SHP77 treated with DMSO at 0.1 percent for 48 hours (cell line): ENCODE results near the gene HSPA12B.
A peak's percentile ranks its signal among the peaks of the same experiment; 100 is the strongest.

Experiments used
- DNase-seq: peaks from one replicate; lab custom pipeline; 2025; lab: John Stamatoyannopoulos, UW

Gene HSPA12B

DNA sequence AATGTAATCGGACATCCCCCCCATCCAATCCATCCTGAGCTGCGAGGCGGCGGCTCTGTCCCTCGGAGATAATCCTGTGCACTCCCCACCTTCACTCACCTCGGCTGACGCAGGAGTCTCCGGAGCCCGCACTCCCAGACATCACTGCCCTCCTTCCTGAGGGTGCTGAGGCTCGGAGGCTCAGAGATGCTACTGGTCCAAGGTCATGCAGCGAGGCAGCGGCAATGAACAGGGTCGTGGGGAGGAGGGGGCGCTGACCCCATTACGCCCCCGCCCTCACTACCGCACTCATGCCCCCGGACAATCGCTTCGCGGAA lies 34.6 kb downstream of the HSPA12B start:
- no peak for DNase-seq

DNA sequence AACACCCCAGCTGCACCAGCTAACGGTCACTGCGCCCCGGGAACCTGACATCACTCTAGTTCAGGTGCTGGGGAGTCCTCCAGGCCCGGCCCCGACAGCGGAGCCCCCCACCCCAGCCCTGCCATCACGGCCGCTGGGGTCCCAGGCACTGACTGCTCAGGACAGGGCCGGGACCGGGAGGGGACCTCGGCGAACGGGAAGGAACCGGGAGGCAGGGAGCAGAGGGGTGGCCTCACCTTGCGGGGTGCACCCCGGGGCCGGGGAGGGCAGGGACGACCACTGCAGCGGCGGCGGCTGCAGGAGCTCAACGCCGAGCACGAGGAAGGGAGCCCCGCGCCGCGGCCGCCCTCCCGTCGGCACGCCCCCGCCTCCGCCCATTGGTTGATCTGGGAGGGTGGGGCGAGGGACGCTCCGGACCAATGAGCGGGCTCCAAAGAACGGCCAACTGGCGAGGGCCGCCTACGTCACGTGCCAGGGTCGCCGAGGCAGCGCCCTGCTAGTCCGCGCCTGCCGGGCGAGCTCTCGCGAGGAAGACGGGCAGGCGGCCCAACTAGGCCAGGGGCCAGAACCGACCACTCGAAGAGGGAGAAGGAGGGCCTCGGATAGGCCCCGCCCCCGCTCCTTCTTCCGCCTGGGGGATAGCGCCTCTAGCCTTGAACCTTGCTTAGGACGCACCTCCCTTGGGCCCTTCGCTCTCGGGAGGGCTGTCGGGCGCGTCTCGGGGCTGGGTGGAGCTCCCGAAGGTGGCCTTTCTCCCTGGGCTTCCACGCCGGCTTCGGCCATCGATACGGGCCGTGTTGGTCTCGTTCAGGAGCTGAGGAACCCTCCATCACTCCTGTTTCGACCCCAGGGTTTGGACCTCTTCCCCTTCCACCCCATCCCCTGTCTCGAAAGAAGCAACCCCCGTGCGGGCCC lies 35.2 kb downstream of the HSPA12B start, which contains the start of gene ADISSP:
TSS of gene ADISSP (minus strand) at position 327 of the 915 bp plus-strand sequence. CDS start 7,653 bp downstream, outside the sequence.
- peak; percentile 95 for DNase-seq

- peak; percentile 54 for DNase-seq
Measured at GRCh38 chr20:3768342-3769130, 36.1 kb downstream of the HSPA12B start.

DNA sequence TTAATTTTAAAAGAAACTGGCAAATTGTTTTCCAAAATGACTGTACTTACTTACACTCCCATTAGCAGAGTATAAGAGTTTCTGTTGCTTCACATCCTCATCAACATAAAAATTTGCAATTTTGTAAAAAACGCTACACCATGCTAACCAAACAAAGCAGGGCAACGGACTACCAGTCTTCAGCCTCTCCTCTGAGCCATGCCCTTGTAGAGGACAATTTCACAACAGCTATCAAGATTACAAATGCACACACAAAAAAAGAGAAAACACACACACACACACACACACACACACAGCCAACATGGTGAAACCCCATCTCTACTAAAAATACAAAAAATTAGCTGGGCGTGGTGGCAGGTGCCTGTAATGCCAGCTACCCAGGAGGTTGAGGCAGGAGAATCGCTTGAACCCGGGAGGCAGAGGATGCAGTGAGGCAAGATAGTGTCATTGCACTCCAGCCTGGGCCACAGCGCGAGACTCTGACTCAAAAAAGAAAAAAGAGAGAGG lies 39.1 kb downstream of the HSPA12B start:
- DNase-seq, result no peak

- no peak for DNase-seq
Measured at GRCh38 chr20:3775457-3776108, 43.1 kb downstream of the HSPA12B start.

GRCh38 chr20:3777381-3777715 lies 44.9 kb downstream of the HSPA12B start:
- DNase-seq, result no peak

GRCh38 chr20:3777716-3778629 lies 45.5 kb downstream of the HSPA12B start:
- no peak for DNase-seq

GRCh38 chr20:3778976-3779375 lies 46.5 kb downstream of the HSPA12B start:
- no peak for DNase-seq

GRCh38 chr20:3781153-3781910 lies 48.8 kb downstream of the HSPA12B start, which contains the start of gene SPEF1:
Gene SPEF1 (minus strand): TSS chr20:3781448. CDS start chr20:3781287, 161 bp downstream.
- DNase-seq, result peak; percentile 91

DNA sequence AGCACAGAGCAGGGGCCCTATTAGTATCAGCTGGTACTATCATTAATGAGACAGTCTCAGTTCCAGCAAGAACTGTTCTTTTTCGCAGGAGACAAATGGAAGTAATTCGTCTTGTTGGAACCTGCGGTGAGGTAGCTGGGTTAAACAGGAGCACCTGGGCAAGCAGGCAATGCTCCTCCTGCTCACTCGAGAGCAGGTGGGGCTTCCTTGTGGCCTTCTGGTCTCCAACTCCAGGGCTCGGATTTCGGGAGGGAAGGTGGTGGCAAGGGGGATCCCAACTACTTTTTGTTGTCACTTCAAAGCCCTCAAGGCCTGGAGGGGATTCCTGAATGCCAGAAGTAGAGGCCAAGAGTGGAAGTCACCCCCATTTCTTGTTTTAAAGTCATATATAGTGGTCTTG lies 50.1 kb downstream of the HSPA12B start:
- no peak for DNase-seq

DNA sequence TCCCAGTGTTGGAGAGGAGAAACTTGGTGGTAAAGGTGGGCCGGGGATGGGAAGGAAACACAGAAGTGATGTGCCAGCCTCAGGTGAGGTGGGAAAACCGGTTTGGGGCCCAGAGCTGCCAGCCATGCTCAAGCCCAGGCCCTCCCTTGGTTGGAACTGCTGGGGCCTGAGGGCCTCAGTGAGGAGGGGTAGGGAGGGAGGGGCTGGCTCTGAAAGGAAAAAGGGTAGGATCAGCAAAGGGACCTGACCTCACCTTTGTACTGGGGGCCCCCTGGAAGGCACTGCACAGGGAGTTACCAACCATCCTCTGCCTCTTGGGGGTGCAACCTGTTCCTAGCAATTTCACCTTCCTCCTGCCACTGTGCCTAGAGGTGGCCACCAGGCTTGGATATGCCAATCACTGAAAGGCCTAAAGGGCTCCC lies 50.6 kb downstream of the HSPA12B start:
- no peak for DNase-seq

- DNase-seq, result no peak
Measured at GRCh38 chr20:3783511-3784195, 51.2 kb downstream of the HSPA12B start.

DNA sequence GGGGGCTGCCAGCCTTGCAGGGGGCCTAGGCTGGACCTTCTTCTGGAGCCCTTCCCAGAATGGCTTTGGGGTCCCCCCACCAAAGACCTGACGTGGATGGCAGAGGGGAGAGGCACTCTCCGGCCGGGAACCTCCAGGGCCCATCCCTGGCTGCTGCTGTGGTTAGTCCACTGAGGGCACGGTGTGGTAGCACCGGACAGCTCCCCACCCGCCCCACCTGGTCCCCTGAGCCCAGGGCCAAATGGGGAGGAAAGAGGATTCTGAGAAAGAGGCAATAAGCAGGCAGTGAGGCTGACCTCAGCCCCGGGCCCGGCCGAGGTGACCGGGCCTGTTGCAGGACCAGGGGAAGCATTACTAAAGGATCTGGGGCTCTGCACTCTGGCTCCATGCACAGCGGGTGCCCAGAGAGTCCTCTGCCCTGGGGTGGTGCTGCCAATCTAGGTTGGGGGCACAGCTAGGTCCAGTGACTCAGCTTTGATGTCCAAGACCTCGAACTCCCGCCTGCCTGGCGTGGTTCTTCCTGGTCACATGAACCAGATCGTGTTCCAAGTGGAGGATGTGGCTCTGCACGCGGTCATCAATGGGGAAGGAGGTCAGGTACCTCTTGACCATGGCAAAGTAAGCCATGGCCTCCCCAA lies 51.9 kb downstream of the HSPA12B start:
- no peak for DNase-seq

- no peak for DNase-seq
Measured at GRCh38 chr20:3784863-3785239, 52.4 kb downstream of the HSPA12B start.

DNA sequence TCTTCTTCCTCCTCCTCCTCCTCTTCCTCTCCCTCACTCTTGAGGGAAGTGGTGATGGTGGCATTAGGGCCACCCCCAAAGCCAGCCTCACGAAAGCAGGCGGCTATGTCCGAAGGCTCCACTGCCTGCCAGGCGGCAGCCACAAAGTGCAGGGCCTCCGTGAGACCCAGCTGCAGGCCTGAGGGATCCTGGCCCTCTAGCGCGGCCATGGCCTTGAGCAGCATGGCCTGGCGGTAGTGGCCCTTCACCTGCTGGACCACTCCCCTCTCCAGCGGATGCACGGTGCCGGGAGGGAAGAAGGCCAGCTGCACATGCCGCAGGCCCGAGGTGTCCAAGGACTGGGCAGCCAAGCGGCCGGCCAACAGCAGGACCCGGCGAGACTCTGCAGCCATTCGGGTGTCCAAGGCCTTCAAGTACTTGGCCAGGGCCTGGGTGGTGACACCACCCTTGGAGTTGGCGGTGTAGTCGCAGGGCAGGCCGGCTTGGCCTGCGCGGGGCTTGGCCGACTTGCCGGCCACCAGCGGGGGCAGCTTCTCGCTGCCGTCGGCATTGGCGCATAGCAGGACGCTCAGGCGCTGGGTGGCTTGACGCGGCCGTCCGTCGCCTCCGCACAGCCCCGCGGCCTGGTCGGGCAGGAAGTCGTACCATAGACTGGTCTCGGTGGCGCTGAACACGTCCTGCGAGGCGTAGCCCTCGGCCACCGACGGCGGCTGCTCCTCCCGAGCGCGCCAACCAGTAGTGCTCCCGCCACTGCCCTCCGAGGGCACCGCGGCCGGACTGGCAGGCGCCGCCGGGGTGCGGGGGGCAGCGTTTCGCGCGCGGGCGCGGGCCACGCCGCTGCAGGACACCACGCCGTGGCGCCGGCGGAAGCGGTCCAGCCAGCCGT lies 53.0 kb downstream of the HSPA12B start:
- no peak for DNase-seq

GRCh38 chr20:3786126-3786484 lies 53.6 kb downstream of the HSPA12B start:
- DNase-seq, result no peak

DNA sequence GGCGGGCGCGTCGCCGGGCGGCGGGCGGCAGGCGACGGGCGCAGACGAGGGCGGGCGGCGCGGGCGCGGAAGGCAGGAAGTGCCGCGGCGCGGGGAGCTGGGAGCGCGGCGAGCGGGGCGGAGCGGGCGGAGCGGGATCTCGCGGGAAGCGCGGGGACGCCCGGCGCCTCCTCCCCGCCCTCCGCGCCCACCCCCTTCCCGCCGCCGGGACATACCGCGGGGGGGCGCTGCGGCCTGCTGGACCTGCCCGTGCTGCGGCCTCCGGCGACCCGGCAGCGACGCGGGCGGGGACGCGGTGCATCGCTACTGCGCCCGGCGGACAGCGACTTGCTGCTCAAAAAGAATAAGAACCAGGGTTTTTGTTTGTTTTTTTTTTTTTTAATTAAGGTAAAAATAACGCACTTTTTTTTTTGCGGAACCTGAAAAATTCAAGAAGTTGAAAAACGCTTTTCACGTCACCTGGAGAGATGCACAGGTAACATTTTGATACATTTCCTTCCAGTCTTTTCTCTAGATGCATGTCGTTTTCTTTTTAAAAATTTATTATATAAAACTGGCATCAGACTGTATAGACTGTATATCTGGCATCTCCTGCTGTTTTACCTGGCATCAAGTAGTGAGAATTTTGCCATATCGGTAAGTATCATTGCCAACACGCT lies 54.3 kb downstream of the HSPA12B start, which contains the start of gene CENPB:
TSS of gene CENPB (minus strand) at position 76 of the 659 bp plus-strand sequence. CDS start 257 bp downstream, outside the sequence.
- peak; percentile 82 for DNase-seq
